GM23338 (cell line): ENCODE results near the gene CAMTA1. TPM values are rescaled to one million over a fixed set of nuclear protein-coding genes. Genes with fewer than 3 reads are reported as not detected.

Source experiments
- ATAC-seq: fragments of 200-7000 bp; cut with Tn5 transposase; 3 replicates; pipeline ENCODE4 v1.9.1; 2020
- DNase-seq: peaks from one replicate; pipeline ENCODE4 v3.0.0-alpha.2; 2015; ENCODE audit warnings: low spot score
- H2AFZ ChIP-seq: fragments of 200-600 bp; sonication (generic); 2 replicates; pipeline ENCODE4 v1.8.0; 2016; ENCODE audit warnings: antibody characterized with exemption, mild to moderate bottlenecking, moderate library complexity
- H3F3A ChIP-seq: fragments of 200-600 bp; sonication (generic); replicated peaks from 2 replicates; pipeline ENCODE4 v1.8.0; 2017; ENCODE audit warnings: antibody characterized with exemption, mixed run types, low read depth
- H3K27ac ChIP-seq: fragments of 200-600 bp; sonication (generic); 2 replicates; pipeline ENCODE4 v1.6.1; 2016; ENCODE audit warnings: low read depth
- H3K27me3 ChIP-seq: fragments of 200-600 bp; sonication (generic); 2 replicates; pipeline ENCODE4 v1.8.0; 2016; ENCODE audit warnings: mild to moderate bottlenecking, mixed run types, moderate library complexity; ENCODE audit not compliant: insufficient read depth
- H3K36me3 ChIP-seq: fragments of 200-600 bp; sonication (generic); 2 replicates; pipeline ENCODE4 v1.8.0; 2016; ENCODE audit warnings: mild to moderate bottlenecking; ENCODE audit not compliant: insufficient read depth
- H3K4me1 ChIP-seq: fragments of 200-600 bp; sonication (generic); 2 replicates; pipeline ENCODE4 v1.8.0; 2016; ENCODE audit warnings: mild to moderate bottlenecking, moderate library complexity; ENCODE audit not compliant: insufficient read depth
- H3K4me2 ChIP-seq: fragments of 200-600 bp; sonication (generic); 2 replicates; pipeline ENCODE4 v1.7.1; 2017; ENCODE audit warnings: mixed run types
- H3K4me3 ChIP-seq: fragments of 200-600 bp; sonication (generic); 2 replicates; pipeline ENCODE4 v1.6.1; 2016; ENCODE audit warnings: mixed run types
- H3K79me2 ChIP-seq: fragments of 200-600 bp; sonication (generic); replicated peaks from 2 replicates; pipeline ENCODE4 v1.8.0; 2017; ENCODE audit warnings: mild to moderate bottlenecking; ENCODE audit not compliant: insufficient read depth
- H3K9me2 ChIP-seq: fragments of 200-600 bp; sonication (generic); 2 replicates; pipeline ENCODE4 v1.8.0; 2017; ENCODE audit not compliant: insufficient read depth
- H4K20me1 ChIP-seq: fragments of 200-600 bp; sonication (generic); replicated peaks from 2 replicates; pipeline ENCODE4 v1.8.0; 2017; ENCODE audit warnings: mild to moderate bottlenecking; ENCODE audit not compliant: insufficient read depth
- H3K27ac Mint-ChIP-seq: 2 replicates; pipeline ENCODE4 v1.8.0; 2020; ENCODE audit warnings: inconsistent platforms, mild to moderate bottlenecking, moderate library complexity, mixed read lengths
- H3K27me3 Mint-ChIP-seq: 3 replicates; pipeline ENCODE4 v1.8.0; 2022; ENCODE audit warnings: low read depth, mild to moderate bottlenecking, moderate library complexity, mixed read lengths, inconsistent platforms; ENCODE audit not compliant: insufficient read depth, poor library complexity
- H3K36me3 Mint-ChIP-seq: 3 replicates; pipeline ENCODE4 v1.8.0; 2021; ENCODE audit warnings: low read depth, mild to moderate bottlenecking, inconsistent platforms, moderate library complexity, mixed read lengths
- H3K4me1 Mint-ChIP-seq: 3 replicates; pipeline ENCODE4 v1.8.0; 2020; ENCODE audit warnings: mild to moderate bottlenecking, inconsistent platforms, mixed read lengths
- H3K4me3 Mint-ChIP-seq: 3 replicates; pipeline ENCODE4 v1.8.0; 2021; ENCODE audit warnings: moderate library complexity, mild to moderate bottlenecking, inconsistent platforms, mixed read lengths
- H3K9me3 Mint-ChIP-seq: 3 replicates; pipeline ENCODE4 v1.8.0; 2020; ENCODE audit warnings: moderate library complexity, mild to moderate bottlenecking, inconsistent platforms, mixed read lengths
- CREB1 ChIP-seq: fragments of 250-450 bp; sonication (Bioruptor Pico); IDR thresholded peaks from 2 replicates; pipeline ENCODE4 v1.5.0; 2020; ENCODE audit warnings: low read depth, mild to moderate bottlenecking, moderate library complexity
- EZH2 ChIP-seq: fragments of 200-600 bp; sonication (generic); IDR thresholded peaks from one replicate; pipeline ENCODE4 v1.8.0; 2017; ENCODE audit warnings: antibody characterized with exemption, mild to moderate bottlenecking, low read depth; ENCODE audit not compliant: unreplicated experiment
- JUNB ChIP-seq: IDR thresholded peaks from one replicate; pipeline ENCODE4 v1.6.1; 2016; ENCODE audit warnings: antibody characterized with exemption; ENCODE audit not compliant: unreplicated experiment
- POLR2AphosphoS5 ChIP-seq: IDR thresholded peaks from 2 replicates; pipeline ENCODE4 v1.6.1; 2016; ENCODE audit warnings: antibody characterized with exemption, low read depth
- STAT1 ChIP-seq: IDR thresholded peaks from one replicate; pipeline ENCODE4 v1.6.1; 2016; ENCODE audit warnings: antibody characterized with exemption; ENCODE audit not compliant: unreplicated experiment
- ZNF114 ChIP-seq: fragments of 250-450 bp; sonication (Bioruptor Pico); IDR thresholded peaks from 2 replicates; pipeline ENCODE4 v1.5.0; 2020; ENCODE audit warnings: mild to moderate bottlenecking, moderate library complexity
- ZNF331 ChIP-seq: fragments of 250-450 bp; sonication (Bioruptor Pico); IDR thresholded peaks from 2 replicates; pipeline ENCODE4 v1.5.0; 2020; ENCODE audit warnings: low read depth, mild to moderate bottlenecking, moderate library complexity
- polyA plus RNA-seq: library from polyadenylated mRNA; unstranded; fragments of >200 nt; fragmentation: Nextera tagmentation; extraction: Ambion mirVana; gene quantifications from 2 replicates; pipeline ENCODE4 v1.2.1, GENCODE V29; 2016
- total RNA-seq: library from RNA; depleted of rRNA; stranded (reverse); fragments of >200 nt; shearing (Covaris generic); gene quantifications from 2 replicates; pipeline ENCODE4 v1.2.3, GENCODE V29; 2014
- TF ChIP-seq, protein P1 (sequence below): fragments of 250-450 bp; sonication (Bioruptor Pico); IDR thresholded peaks from 2 replicates; pipeline ENCODE4 v1.5.0; 2020; ENCODE audit warnings: mild to moderate bottlenecking, moderate library complexity
- TF ChIP-seq, protein P2 (sequence below): IDR thresholded peaks from 2 replicates; pipeline ENCODE4 v1.6.1; 2016; ENCODE audit warnings: antibody characterized with exemption
- TF ChIP-seq, protein P3 (sequence below), 2 experiments: fragments of 200-600 bp in 1 of 2; sonication (generic) in 1 of 2; conservative IDR thresholded peaks; 2 replicates each; pipeline versions ENCODE4 v1.5.1 to v1.6.1; 2016 to 2017; ENCODE audit warnings: antibody characterized with exemption in 2 of 2, low read depth in 2 of 2, mild to moderate bottlenecking in 2 of 2, moderate library complexity in 1 of 2
- TF ChIP-seq, protein P4 (sequence below): IDR thresholded peaks from one replicate; pipeline ENCODE4 v1.6.1; 2018; ENCODE audit warnings: antibody characterized with exemption; ENCODE audit not compliant: unreplicated experiment

CAMTA1 gene
- total and polyA plus RNA-seq, 2 experiments from 2014 or later, result 115 to 519 TPM

DNA sequence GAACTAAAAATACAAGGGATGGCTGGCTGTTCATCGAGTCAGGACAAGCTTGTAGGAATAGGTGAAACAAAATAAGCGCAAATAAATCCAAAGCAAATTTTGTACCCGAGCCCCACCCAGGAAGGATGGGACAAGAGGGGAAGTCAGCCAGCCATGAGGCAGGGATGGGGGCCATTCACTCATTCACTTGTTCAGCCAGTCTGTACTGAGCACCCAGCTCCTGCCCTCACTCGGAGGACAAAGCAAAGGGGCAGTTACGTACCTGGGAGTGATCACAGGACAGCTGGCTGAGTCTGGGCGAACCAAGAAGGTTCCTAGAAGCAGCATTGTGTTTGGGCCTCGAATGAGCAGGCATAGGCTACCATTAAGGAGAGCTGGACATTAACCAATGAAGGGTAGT, 891.9 kb downstream of the CAMTA1 start (continued):
- TF ChIP-seq, protein P1, sequence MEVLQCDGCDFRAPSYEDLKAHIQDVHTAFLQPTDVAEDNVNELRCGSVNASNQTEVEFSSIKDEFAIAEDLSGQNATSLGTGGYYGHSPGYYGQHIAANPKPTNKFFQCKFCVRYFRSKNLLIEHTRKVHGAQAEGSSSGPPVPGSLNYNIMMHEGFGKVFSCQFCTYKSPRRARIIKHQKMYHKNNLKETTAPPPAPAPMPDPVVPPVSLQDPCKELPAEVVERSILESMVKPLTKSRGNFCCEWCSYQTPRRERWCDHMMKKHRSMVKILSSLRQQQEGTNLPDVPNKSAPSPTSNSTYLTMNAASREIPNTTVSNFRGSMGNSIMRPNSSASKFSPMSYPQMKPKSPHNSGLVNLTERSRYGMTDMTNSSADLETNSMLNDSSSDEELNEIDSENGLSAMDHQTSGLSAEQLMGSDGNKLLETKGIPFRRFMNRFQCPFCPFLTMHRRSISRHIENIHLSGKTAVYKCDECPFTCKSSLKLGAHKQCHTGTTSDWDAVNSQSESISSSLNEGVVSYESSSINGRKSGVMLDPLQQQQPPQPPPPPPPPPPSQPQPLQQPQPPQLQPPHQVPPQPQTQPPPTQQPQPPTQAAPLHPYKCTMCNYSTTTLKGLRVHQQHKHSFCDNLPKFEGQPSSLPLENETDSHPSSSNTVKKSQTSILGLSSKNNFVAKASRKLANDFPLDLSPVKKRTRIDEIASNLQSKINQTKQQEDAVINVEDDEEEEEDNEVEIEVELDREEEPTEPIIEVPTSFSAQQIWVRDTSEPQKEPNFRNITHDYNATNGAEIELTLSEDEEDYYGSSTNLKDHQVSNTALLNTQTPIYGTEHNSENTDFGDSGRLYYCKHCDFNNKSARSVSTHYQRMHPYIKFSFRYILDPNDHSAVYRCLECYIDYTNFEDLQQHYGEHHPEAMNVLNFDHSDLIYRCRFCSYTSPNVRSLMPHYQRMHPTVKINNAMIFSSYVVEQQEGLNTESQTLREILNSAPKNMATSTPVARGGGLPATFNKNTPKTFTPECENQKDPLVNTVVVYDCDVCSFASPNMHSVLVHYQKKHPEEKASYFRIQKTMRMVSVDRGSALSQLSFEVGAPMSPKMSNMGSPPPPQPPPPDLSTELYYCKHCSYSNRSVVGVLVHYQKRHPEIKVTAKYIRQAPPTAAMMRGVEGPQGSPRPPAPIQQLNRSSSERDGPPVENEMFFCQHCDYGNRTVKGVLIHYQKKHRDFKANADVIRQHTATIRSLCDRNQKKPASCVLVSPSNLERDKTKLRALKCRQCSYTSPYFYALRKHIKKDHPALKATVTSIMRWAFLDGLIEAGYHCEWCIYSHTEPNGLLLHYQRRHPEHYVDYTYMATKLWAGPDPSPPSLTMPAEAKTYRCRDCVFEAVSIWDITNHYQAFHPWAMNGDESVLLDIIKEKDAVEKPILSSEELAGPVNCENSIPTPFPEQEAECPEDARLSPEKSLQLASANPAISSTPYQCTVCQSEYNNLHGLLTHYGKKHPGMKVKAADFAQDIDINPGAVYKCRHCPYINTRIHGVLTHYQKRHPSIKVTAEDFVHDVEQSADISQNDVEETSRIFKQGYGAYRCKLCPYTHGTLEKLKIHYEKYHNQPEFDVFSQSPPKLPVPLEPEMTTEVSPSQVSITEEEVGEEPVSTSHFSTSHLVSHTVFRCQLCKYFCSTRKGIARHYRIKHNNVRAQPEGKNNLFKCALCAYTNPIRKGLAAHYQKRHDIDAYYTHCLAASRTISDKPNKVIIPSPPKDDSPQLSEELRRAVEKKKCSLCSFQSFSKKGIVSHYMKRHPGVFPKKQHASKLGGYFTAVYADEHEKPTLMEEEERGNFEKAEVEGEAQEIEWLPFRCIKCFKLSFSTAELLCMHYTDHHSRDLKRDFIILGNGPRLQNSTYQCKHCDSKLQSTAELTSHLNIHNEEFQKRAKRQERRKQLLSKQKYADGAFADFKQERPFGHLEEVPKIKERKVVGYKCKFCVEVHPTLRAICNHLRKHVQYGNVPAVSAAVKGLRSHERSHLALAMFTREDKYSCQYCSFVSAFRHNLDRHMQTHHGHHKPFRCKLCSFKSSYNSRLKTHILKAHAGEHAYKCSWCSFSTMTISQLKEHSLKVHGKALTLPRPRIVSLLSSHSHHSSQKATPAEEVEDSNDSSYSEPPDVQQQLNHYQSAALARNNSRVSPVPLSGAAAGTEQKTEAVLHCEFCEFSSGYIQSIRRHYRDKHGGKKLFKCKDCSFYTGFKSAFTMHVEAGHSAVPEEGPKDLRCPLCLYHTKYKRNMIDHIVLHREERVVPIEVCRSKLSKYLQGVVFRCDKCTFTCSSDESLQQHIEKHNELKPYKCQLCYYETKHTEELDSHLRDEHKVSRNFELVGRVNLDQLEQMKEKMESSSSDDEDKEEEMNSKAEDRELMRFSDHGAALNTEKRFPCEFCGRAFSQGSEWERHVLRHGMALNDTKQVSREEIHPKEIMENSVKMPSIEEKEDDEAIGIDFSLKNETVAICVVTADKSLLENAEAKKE (CRISPR knock-in tag), result no peak

DNA sequence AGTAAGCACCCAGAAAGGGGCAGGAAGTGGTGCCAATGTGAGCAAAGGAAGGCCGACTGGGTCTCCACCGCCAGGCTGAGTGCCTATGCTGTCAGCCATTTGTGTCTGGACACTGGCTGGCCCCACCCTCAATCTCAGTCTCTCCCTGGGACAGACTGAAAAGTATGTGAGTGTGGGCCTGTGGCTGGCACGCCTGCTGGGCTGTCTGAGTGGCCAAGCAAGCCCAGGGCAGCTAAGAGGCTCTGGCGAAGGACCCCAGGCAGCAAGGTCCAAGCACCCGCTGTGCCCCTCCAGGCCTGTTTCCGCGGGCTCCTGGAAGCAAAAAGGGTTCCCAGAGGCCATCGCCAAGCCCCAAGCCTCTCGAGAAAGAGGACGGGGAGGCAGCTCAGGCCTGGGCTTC, 892.6 kb downstream of the CAMTA1 start:
- Mint-ChIP-seq H3K9me3 (no peaks in the 10 kb centered on the region), H3K4me3 (no peak overlapping the region), H3K36me3 (no peaks in the 10 kb centered on the region; the same call in 2 of the 3 replicates), H3K27me3 (peaks cover 38% of the 10 kb centered on the region), H3K27ac (no peak overlapping the region), H3K4me1 (no peaks in the 10 kb centered on the region)
- no peak for DNase-seq
- Histone ChIP-seq H3K79me2 (no peaks in the 10 kb centered on the region), H3K27me3 (peaks cover 25% of the 10 kb centered on the region), H3K9me2 (no peaks in the 10 kb centered on the region), H3K4me2 (no peak overlapping the region), H3K27ac (no peak overlapping the region), H2AFZ (no peak overlapping the region), H3K4me1 (no peaks in the 10 kb centered on the region; the same call in 1 of the 2 replicates), H4K20me1 (no peaks in the 10 kb centered on the region), H3K4me3 (no peak overlapping the region), H3F3A (0 out of 2 replicates have a peak, but pooled peaks cover 5% of the 10 kb centered on the region), H3K36me3 (no peaks in the 10 kb centered on the region)
- ATAC-seq, result no peak
- TF ChIP-seq ZNF331 (CRISPR knock-in tag), result no peak
- no peak for TF ChIP-seq EZH2
- TF ChIP-seq, protein P2, sequence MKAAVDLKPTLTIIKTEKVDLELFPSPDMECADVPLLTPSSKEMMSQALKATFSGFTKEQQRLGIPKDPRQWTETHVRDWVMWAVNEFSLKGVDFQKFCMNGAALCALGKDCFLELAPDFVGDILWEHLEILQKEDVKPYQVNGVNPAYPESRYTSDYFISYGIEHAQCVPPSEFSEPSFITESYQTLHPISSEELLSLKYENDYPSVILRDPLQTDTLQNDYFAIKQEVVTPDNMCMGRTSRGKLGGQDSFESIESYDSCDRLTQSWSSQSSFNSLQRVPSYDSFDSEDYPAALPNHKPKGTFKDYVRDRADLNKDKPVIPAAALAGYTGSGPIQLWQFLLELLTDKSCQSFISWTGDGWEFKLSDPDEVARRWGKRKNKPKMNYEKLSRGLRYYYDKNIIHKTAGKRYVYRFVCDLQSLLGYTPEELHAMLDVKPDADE, result no peak
- no peak for TF ChIP-seq STAT1
- TF ChIP-seq JUNB, result no peak
- TF ChIP-seq CREB1 (CRISPR knock-in tag), result no peak
- TF ChIP-seq ZNF114 (CRISPR knock-in tag), result no peak
- TF ChIP-seq, protein P3, sequence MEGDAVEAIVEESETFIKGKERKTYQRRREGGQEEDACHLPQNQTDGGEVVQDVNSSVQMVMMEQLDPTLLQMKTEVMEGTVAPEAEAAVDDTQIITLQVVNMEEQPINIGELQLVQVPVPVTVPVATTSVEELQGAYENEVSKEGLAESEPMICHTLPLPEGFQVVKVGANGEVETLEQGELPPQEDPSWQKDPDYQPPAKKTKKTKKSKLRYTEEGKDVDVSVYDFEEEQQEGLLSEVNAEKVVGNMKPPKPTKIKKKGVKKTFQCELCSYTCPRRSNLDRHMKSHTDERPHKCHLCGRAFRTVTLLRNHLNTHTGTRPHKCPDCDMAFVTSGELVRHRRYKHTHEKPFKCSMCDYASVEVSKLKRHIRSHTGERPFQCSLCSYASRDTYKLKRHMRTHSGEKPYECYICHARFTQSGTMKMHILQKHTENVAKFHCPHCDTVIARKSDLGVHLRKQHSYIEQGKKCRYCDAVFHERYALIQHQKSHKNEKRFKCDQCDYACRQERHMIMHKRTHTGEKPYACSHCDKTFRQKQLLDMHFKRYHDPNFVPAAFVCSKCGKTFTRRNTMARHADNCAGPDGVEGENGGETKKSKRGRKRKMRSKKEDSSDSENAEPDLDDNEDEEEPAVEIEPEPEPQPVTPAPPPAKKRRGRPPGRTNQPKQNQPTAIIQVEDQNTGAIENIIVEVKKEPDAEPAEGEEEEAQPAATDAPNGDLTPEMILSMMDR (conservative IDR thresholded peaks at IDR 0.05; ENCODE audit: low read depth in 2 of 2), result no peak
- TF ChIP-seq, protein P4, sequence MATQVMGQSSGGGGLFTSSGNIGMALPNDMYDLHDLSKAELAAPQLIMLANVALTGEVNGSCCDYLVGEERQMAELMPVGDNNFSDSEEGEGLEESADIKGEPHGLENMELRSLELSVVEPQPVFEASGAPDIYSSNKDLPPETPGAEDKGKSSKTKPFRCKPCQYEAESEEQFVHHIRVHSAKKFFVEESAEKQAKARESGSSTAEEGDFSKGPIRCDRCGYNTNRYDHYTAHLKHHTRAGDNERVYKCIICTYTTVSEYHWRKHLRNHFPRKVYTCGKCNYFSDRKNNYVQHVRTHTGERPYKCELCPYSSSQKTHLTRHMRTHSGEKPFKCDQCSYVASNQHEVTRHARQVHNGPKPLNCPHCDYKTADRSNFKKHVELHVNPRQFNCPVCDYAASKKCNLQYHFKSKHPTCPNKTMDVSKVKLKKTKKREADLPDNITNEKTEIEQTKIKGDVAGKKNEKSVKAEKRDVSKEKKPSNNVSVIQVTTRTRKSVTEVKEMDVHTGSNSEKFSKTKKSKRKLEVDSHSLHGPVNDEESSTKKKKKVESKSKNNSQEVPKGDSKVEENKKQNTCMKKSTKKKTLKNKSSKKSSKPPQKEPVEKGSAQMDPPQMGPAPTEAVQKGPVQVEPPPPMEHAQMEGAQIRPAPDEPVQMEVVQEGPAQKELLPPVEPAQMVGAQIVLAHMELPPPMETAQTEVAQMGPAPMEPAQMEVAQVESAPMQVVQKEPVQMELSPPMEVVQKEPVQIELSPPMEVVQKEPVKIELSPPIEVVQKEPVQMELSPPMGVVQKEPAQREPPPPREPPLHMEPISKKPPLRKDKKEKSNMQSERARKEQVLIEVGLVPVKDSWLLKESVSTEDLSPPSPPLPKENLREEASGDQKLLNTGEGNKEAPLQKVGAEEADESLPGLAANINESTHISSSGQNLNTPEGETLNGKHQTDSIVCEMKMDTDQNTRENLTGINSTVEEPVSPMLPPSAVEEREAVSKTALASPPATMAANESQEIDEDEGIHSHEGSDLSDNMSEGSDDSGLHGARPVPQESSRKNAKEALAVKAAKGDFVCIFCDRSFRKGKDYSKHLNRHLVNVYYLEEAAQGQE, result no peak
- no peak for TF ChIP-seq POLR2AphosphoS5
